Parathyroid adenoma (tissue), 2 donors: ENCODE data around the gene RNU5D-1.
"Not testable (repeated sequence)": the region's sequence is repeated elsewhere in the genome, so short reads cannot be mapped to it uniquely, and the experiment has no call there.

Experiments
- H2AFZ ChIP-seq: fragments of 300-600 bp; sonication (generic); one replicate; pipeline ENCODE4 v1.7.0; 2017; ENCODE audit warnings: antibody characterized with exemption, mild to moderate bottlenecking
- H3K27ac ChIP-seq: fragments of 300-600 bp; sonication (generic); one replicate; pipeline ENCODE4 v1.7.0; 2017
- H3K27me3 ChIP-seq: fragments of 300-600 bp; sonication (generic); one replicate; pipeline ENCODE4 v1.7.0; 2017; ENCODE audit warnings: low read length; ENCODE audit not compliant: control insufficient read depth, insufficient read depth
- H3K36me3 ChIP-seq: fragments of 300-600 bp; sonication (generic); one replicate; pipeline ENCODE4 v1.7.0; 2017; ENCODE audit warnings: low read length; ENCODE audit not compliant: control insufficient read depth, insufficient read depth
- H3K4me1 ChIP-seq: fragments of 300-600 bp; sonication (generic); one replicate; pipeline ENCODE4 v1.7.0; 2017; ENCODE audit warnings: control low read depth
- H3K4me2 ChIP-seq: fragments of 300-600 bp; sonication (generic); one replicate; pipeline ENCODE4 v1.7.0; 2017; ENCODE audit warnings: low read length
- H3K4me3 ChIP-seq: fragments of 300-600 bp; sonication (generic); one replicate; pipeline ENCODE4 v1.7.0; 2017; ENCODE audit warnings: low read depth, low read length
- H3K79me2 ChIP-seq: fragments of 300-600 bp; sonication (generic); one replicate; pipeline ENCODE4 v1.7.0; 2017; ENCODE audit warnings: control low read depth
- H3K9ac ChIP-seq: fragments of 300-600 bp; sonication (generic); one replicate; pipeline ENCODE4 v1.7.0; 2017; ENCODE audit warnings: mild to moderate bottlenecking
- H3K9me3 ChIP-seq: fragments of 300-600 bp; sonication (generic); one replicate; pipeline ENCODE4 v1.7.0; 2017; ENCODE audit warnings: low read length; ENCODE audit not compliant: control insufficient read depth
- CTCF ChIP-seq: fragments of 300-600 bp; sonication (generic); IDR thresholded peaks from one replicate; pipeline ENCODE4 v1.7.0; 2017; ENCODE audit warnings: antibody characterized with exemption, mild to moderate bottlenecking
- donor health status: primary hyperparathyroidism.

The RNU5D-1 gene

GRCh38 chr1:44701141-44701573 lies 29.8 kb downstream of the RNU5D-1 start:
- no peak overlapping the region for H2AFZ ChIP-seq
- H3K27me3 ChIP-seq: no peaks in the 10 kb centered on the region
- no peak overlapping the region for H3K4me2 ChIP-seq
- no peaks in the 10 kb centered on the region for H3K9me3 ChIP-seq
- H3K4me1 ChIP-seq: no peaks in the 10 kb centered on the region
- no peaks in the 10 kb centered on the region for H3K36me3 ChIP-seq
- no peak for TF ChIP-seq CTCF
- no peak overlapping the region for H3K27ac ChIP-seq
- no peak overlapping the region for H3K4me3 ChIP-seq
- no peak overlapping the region for H3K9ac ChIP-seq
- H3K79me2 ChIP-seq: no peaks in the 10 kb centered on the region

- Histone ChIP-seq H3K4me3 (no peak overlapping the region), H3K4me1 (no peaks in the 10 kb centered on the region), H3K36me3 (no peaks in the 10 kb centered on the region), H3K79me2 (no peaks in the 10 kb centered on the region), H3K4me2 (no peak overlapping the region), H3K9me3 (no peaks in the 10 kb centered on the region), H3K27ac (no peak overlapping the region), H3K27me3 (no peaks in the 10 kb centered on the region), H2AFZ (no peak overlapping the region), H3K9ac (no peak overlapping the region)
- no peak for TF ChIP-seq CTCF
Observed at GRCh38 chr1:44700573-44700972, 30.4 kb downstream of the RNU5D-1 start.

- not testable (repeated sequence) for H3K79me2 ChIP-seq, H3K27ac ChIP-seq, H3K9me3 ChIP-seq, H3K9ac ChIP-seq, H3K36me3 ChIP-seq, H3K27me3 ChIP-seq, H3K4me2 ChIP-seq, H3K4me1 ChIP-seq, H2AFZ ChIP-seq, H3K4me3 ChIP-seq
Observed at GRCh38 chr1:44699375-44699774, 31.6 kb downstream of the RNU5D-1 start.

- no peak for TF ChIP-seq CTCF
- Histone ChIP-seq H3K79me2 (no peaks in the 10 kb centered on the region), H2AFZ (no peak overlapping the region), H3K36me3 (no peaks in the 10 kb centered on the region), H3K9me3 (no peaks in the 10 kb centered on the region), H3K4me2 (no peak overlapping the region), H3K4me1 (no peaks in the 10 kb centered on the region), H3K9ac (no peak overlapping the region), H3K27me3 (no peaks in the 10 kb centered on the region), H3K27ac (no peak overlapping the region), H3K4me3 (no peak overlapping the region)
Observed at GRCh38 chr1:44698138-44698537, 32.8 kb downstream of the RNU5D-1 start.

- Histone ChIP-seq H3K9ac (no peak overlapping the region), H3K79me2 (no peaks in the 10 kb centered on the region), H3K9me3 (no peaks in the 10 kb centered on the region), H3K27ac (no peak overlapping the region), H3K4me2 (no peak overlapping the region), H3K4me3 (no peak overlapping the region), H3K4me1 (no peaks in the 10 kb centered on the region), H3K36me3 (no peaks in the 10 kb centered on the region), H2AFZ (no peak overlapping the region), H3K27me3 (no peaks in the 10 kb centered on the region)
- TF ChIP-seq CTCF: no peak
Observed at GRCh38 chr1:44696789-44697345, 34.1 kb downstream of the RNU5D-1 start.
